RWPE2 (cell line): ENCODE measurements around the gene SLC25A21.
A peak's percentile ranks its signal among the peaks of the same experiment; 100 is the strongest.

Source experiments
- ATAC-seq: fragments of 200-7000 bp; cut with Tn5 transposase; 3 replicates; pipeline ENCODE4 v1.9.1; 2021; ENCODE audit warnings: low read depth
- DNase-seq: peaks from one replicate; pipeline ENCODE4 v3.0.0-alpha.2; 2020; ENCODE audit warnings: low spot score
- H3K27ac ChIP-seq: fragments of 450-650 bp; 2 replicates; pipeline ENCODE4 v1.5.1; 2017; ENCODE audit warnings: mild to moderate bottlenecking; ENCODE audit not compliant: poor library complexity, severe bottlenecking
- H3K27me3 ChIP-seq: fragments of 250-450 bp; sonication (Bioruptor Pico); 2 replicates; pipeline ENCODE4 v1.5.1; 2021; ENCODE audit warnings: mild to moderate bottlenecking, moderate library complexity; ENCODE audit not compliant: insufficient read depth, poor library complexity, severe bottlenecking
- H3K36me3 ChIP-seq: fragments of 250-450 bp; sonication (Bioruptor Pico); 2 replicates; pipeline ENCODE4 v1.5.1; 2020; ENCODE audit warnings: low read depth, mild to moderate bottlenecking, moderate library complexity
- H3K4me1 ChIP-seq: fragments of 250-450 bp; sonication (Bioruptor Pico); 2 replicates; pipeline ENCODE4 v1.5.1; 2021; ENCODE audit warnings: mild to moderate bottlenecking, moderate library complexity; ENCODE audit not compliant: insufficient read depth, poor library complexity, severe bottlenecking
- H3K4me3 ChIP-seq: fragments of 250-450 bp; sonication (Bioruptor Pico); 2 replicates; pipeline ENCODE4 v1.5.1; 2021; ENCODE audit warnings: mild to moderate bottlenecking, moderate library complexity; ENCODE audit not compliant: severe bottlenecking
- H3K9me3 ChIP-seq: fragments of 250-450 bp; sonication (Bioruptor Pico); 2 replicates; pipeline ENCODE4 v1.5.1; 2021; ENCODE audit warnings: mild to moderate bottlenecking, moderate library complexity; ENCODE audit not compliant: severe bottlenecking
- CTCF ChIP-seq: fragments of 450-650 bp; IDR thresholded peaks from one replicate; pipeline ENCODE4 v1.5.1; 2017; ENCODE audit warnings: mild to moderate bottlenecking, moderate library complexity; ENCODE audit not compliant: poor library complexity, severe bottlenecking

SLC25A21 gene

GRCh38 chr14:36751920-36752319 lies 420.5 kb downstream of the SLC25A21 start:
- no peak for TF ChIP-seq CTCF
- H3K9me3 ChIP-seq, result no peaks in the 10 kb centered on the region
- no peak overlapping the region for H3K4me3 ChIP-seq
- no peak for DNase-seq
- ATAC-seq, result no peak
- no peak overlapping the region for H3K27ac ChIP-seq
- H3K4me1 ChIP-seq, result no peaks in the 10 kb centered on the region
- H3K36me3 ChIP-seq, result no peaks in the 10 kb centered on the region
- no peaks in the 10 kb centered on the region for H3K27me3 ChIP-seq

DNA sequence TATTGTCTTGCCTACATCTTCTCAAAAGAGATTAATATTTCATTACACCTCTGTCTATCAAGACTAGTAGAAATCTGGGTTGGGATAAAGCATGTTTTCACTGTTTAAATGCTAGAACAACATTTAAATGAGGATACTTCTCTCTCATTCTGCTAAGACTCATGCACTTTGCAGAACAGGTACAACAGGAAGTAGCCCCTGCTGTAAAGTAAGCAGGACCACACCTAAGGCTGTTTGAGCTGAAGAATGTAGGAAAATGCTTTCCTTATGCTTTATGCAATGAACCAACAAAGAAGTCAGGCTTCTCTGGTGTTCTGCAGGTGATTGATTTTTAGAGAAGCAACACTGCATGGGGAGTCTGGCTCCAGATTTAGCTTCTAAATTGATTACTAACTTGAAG lies 421.3 kb downstream of the SLC25A21 start:
- ATAC-seq (0 out of 3 replicates have a peak, but pooled peaks have one; percentile 35), DNase-seq (no peak)
- no peak for TF ChIP-seq CTCF
- H3K27ac ChIP-seq, result no peak overlapping the region
- H3K36me3 ChIP-seq, result no peaks in the 10 kb centered on the region
- H3K4me3 ChIP-seq, result no peak overlapping the region
- no peaks in the 10 kb centered on the region for H3K4me1 ChIP-seq
- H3K9me3 ChIP-seq, result no peaks in the 10 kb centered on the region
- H3K27me3 ChIP-seq, result no peaks in the 10 kb centered on the region

GRCh38 chr14:36750244-36750643 lies 422.2 kb downstream of the SLC25A21 start:
- Histone ChIP-seq H3K27me3 (no peaks in the 10 kb centered on the region), H3K9me3 (no peaks in the 10 kb centered on the region), H3K27ac (no peak overlapping the region), H3K36me3 (no peaks in the 10 kb centered on the region), H3K4me1 (no peaks in the 10 kb centered on the region), H3K4me3 (no peak overlapping the region)
- no peak for TF ChIP-seq CTCF
- DNase-seq (no peak), ATAC-seq (no peak)

GRCh38 chr14:36748610-36749213 lies 423.7 kb downstream of the SLC25A21 start:
- ATAC-seq, result no peak
- H3K36me3 ChIP-seq, result no peaks in the 10 kb centered on the region
- no peak for DNase-seq
- no peaks in the 10 kb centered on the region for H3K4me1 ChIP-seq
- no peaks in the 10 kb centered on the region for H3K27me3 ChIP-seq
- TF ChIP-seq CTCF, result no peak
- peaks cover 3% of the 10 kb centered on the region for H3K9me3 ChIP-seq
- no peak overlapping the region for H3K27ac ChIP-seq
- H3K4me3 ChIP-seq, result no peak overlapping the region

DNA sequence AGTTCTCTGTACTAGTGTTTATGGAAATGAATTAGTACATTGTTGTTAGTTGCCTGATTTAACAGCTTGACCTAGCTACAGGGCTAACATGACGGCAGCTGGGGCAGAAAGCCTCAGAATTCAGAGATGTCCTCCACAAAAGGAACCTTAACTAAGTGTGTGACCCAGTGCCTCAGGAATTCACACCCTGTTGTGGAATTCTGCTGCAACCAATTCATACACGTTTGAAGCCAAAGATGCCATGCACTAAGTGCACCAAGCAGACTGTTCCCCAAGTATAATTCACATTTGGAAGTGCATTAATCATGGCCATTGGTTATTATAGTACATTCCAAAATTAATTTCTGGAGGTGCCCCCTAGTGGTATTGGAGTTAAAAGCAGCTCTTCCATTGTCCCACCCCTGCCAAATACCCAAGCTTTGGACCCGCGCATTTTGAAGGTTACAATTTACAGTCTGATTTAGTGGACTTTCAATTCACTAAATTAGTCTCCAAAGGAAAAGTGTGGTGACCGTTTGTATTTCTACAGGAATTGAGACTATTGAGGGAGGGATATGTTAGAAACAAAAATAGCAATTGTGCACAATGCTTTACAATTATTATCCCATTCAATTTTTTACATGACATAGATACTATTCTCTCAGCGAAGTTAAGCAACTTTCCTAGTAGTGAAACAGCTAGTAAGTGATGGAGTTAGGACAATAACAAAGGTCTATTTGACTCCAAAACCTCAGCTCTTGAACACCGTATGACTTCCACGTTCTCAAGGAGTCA lies 424.8 kb downstream of the SLC25A21 start:
- ATAC-seq (peak; percentile 66), DNase-seq (no peak)
- TF ChIP-seq CTCF, result peak; percentile 87
- H3K27me3 ChIP-seq, result no peaks in the 10 kb centered on the region
- no peaks in the 10 kb centered on the region for H3K36me3 ChIP-seq
- peaks cover 3% of the 10 kb centered on the region for H3K9me3 ChIP-seq
- no peaks in the 10 kb centered on the region for H3K4me1 ChIP-seq
- H3K27ac ChIP-seq, result no peak overlapping the region
- H3K4me3 ChIP-seq, result no peak overlapping the region
